CD1c-positive myeloid dendritic cell (primary cell): ENCODE measurements around the gene POLR2E.
A peak's percentile ranks its signal among the peaks of the same experiment; 100 is the strongest.

Source experiments
- DNase-seq: peaks from one replicate; pipeline ENCODE4 v3.0.0-alpha.2; 2016; ENCODE audit errors: extremely low spot score

POLR2E gene

DNA sequence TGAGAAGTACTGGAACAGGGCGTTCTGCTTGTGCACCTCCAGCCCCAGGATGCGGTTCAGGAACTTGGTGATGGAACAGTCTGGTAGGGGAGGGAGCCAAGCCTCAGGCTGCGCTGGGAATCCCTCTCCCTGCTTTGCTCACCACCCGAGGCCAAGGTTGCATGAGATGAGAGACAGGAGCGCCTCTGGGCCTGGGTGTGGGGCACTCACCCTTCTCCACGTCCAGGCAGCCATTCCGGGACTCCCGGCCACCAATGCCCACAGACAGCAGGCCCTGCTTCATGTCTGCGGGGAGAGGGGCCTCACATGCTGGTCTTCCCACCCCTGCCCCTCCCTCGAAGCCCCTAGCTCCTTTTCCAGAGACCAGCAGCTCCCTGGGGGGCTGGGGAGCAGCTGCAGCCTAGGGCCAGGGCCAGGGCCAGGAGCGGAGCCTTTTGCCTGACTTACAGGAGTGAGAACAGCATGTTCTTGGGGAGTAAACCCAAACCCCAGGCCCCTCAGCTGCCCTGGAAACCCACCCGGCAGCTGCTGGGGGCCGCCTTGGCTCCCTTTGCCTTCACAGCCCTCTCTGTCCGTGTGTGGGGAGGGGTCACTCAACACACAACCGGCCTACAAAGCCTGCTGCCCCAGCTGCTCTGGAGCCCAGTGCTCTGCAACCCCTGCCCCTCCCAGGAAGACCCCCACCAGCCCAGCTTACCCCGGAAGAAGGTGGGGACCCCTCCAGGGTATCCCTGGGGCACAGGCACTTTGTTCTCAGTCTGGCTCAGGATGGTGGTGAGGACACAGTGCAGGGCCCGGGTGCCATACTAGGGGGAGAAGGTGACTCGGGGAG lies 15.8 kb upstream of the POLR2E start:
- DNase-seq = no peak

DNA sequence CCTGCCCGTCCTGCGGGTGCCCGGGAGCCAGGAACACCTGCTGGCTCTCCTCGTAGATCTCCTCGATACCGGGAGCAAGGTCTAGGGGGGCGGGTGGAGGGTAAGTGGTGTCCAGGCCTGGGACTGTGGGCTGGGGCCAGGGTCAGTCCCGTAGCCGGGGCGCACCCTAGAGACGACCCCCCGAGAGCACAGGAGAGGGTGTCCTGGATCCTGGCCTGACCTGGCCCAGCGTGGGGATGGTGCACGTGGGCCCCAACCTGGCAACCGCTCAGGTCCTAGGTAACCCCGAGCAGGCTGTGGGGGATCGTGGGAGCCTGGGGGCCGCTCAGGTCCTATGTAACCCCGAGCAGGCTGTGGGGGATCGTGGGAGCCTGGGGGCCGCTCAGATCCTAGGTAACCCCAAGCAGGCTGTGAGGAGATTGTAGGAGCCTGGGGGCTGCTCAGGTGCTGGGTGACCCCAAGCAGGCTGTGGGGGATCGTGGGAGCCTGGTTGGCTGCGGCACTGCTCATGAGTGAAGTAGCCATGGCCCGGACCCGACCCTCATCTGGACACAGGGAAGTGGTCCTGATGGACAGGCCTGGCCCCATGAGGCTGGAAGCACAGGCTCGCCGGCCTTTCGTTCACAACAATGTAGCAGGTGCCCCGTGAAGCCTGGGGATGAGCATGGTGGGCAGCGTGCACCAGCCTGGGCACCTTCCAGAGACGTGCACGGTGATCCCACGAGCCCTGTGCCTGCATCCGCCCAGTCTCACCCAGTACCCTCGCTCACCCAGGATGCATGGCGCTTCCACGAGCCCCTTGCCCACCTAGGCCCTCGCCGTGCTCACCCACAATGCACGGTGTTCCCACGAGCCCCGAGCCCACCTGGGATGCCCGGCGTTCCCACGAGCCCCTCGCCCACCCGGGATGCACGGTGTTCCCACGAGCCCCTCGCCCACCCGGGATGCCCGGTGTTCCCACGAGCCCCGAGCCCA lies 14.8 kb upstream of the POLR2E start:
- DNase-seq = no peak

DNA sequence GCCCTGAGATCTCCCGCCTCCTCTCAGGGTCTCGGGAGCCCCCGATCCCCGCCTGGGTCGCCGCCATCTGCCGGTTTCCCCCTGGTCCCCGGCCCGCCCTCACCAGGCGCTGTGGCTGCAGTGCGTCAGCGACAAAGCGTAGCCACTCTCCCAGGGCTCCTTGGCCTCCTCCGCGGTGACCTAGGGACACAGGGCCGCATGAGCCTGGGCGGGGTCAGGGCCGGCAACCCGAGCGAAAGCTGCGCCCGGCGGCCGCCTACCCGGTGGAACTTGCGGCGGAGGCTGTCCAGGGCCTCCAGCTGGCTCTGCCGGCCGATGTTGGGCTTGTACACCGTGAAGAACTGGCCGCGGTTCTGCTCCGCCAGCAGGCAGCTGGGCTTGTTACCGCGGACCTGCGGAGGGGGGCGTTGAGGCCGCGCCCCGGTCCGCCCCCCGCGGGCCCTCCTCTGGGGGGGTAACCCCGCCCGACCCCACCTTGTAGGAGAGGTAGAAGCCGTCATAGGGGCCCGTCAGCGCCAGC lies 13.9 kb upstream of the POLR2E start:
- no peak for DNase-seq

DNA sequence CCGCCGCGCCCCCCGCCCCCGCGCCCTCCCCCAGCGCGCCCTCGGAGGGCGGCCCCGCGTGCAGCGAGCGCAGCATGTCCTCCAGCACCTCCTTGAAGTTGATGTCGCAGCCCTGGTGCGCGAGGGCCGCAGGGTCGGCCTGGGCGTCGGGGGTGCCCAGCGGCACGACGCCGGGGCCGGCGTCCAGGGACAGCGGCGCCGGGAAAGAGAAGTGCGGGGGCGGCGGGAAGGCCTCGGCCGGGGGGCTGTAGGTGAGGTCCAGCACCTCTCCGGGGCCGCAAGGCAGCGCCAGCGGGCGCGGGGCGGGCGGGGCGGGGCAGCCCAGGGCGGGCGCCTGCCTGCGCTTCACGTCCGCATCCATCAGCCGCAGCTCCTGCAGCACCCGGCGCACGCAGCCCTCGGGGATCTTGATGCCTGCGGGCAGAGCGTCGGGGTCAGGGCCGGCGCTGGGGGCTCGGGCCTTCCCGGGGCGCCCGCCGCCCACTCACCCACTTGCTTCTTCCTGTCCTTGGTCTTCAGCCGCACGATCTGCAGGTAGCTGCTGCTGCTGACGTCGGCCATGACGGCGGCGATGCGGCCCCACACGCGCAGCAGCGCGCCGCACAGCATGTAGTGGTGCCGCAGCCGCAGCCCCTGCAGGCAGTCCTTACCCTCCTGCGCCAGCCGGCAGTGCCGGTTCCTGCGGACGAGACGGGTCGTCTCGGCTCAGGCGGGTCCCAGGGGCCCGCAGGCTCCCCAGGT lies 13.3 kb upstream of the POLR2E start:
- no peak for DNase-seq

DNA sequence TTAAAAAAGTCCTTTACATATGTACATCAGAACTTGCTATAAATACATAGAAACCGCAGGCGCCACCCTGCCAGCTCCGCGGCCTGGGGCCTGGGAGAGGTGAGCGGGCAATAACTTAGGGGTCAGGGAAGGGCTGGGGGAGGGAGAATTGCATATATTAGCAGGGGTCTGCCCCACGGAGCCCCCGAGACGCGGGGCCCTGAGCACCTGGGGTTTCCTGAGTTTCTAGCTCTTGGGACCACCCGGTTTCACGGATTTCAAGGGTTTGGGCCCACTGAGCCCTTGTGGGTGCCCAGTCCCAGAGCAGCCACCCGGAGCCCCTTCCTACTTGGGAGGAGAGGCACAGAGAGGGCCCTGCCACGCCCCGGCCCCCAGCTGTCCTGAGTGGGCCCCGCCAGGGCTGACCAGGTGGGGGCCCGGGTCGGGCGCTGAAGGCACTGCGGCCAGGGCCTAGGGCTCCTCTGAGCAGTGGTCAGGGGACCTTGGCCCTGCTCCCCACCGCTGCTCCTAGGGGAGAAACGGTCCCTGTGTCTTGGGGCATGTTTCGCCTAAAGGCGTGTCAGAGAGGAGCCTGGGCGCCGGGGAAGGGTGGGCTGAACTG lies 12.6 kb upstream of the POLR2E start:
- no peak for DNase-seq

DNA sequence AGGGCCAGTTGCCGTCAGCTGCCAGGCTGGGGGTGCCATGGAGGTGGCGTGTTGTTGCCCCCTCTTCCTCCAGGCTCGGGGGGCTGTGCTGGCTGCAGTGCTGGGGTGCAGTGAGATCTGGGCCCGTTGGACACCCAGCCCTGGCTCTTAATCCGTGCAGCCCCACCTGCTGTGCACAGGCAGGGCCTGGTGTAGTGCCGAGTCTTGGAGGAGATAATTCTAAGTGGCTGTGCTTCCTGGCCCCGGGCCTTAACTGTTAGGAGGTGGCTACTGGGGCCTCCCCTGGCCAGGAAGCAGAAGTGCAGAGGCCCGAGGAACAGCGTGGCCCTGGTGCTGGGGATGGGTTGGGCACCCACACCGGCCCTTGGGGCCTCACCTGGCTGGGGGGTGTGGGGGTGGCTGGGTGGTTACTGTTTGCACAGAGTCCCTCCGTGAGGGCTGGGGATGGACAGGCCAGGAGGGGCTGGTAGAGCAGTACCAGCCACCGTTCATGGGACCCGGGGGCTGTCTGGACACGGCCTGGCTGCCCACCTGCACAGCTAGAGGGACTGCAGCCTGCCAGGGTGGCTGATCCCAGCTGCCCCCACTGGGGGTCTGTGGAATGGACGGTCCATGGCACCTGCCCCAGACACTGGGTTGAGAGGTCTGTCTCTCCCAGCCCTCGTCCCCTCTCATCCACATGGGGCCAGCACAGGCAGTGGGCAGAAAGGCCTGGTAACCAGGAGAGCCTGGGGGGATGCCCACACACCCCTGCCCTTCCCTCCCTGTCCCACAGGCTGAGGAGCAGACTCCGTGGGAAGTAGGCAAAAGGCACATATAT lies 11.9 kb upstream of the POLR2E start:
- peak; percentile 38 for DNase-seq

DNA sequence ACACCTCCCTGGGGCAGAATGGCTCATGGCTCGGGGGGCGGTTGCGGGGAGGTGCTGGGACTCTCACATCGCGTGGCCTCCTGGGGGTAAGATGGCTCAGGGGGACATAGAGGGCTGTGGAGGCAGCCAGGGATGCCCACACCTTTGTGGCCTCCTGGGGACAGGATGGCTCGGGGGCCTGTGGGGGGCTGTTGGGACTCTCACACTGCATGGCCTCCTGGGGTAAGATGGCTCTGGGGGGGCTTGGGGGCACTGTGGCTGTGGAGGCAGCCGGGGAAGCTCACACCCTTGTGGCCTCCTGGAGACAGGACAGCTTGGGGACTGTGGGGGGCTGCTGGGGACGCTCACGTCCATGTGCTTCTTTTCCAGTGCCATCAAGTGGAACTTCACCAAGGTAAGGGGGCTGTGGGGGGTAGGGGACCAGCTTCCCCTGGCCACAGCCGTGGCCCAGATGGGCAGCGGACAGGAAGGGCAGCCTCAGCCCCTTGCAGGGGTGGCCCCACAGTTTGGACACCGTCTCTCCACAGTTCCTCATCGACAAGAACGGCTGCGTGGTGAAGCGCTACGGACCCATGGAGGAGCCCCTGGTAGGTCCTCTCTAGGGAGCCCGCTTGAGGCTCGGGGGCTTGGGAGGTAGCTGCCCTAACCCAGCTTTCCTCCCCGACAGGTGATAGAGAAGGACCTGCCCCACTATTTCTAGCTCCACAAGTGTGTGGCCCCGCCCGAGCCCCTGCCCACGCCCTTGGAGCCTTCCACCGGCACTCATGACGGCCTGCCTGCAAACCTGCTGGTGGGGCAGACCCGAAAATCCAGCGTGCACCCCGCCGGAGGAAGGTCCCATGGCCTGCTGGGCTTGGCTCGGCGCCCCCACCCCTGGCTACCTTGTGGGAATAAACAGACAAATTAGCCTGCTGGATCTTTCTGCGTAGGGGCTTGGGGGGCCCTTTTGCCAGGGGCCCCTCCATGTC lies 11.0 kb upstream of the POLR2E start:
- no peak for DNase-seq

DNA sequence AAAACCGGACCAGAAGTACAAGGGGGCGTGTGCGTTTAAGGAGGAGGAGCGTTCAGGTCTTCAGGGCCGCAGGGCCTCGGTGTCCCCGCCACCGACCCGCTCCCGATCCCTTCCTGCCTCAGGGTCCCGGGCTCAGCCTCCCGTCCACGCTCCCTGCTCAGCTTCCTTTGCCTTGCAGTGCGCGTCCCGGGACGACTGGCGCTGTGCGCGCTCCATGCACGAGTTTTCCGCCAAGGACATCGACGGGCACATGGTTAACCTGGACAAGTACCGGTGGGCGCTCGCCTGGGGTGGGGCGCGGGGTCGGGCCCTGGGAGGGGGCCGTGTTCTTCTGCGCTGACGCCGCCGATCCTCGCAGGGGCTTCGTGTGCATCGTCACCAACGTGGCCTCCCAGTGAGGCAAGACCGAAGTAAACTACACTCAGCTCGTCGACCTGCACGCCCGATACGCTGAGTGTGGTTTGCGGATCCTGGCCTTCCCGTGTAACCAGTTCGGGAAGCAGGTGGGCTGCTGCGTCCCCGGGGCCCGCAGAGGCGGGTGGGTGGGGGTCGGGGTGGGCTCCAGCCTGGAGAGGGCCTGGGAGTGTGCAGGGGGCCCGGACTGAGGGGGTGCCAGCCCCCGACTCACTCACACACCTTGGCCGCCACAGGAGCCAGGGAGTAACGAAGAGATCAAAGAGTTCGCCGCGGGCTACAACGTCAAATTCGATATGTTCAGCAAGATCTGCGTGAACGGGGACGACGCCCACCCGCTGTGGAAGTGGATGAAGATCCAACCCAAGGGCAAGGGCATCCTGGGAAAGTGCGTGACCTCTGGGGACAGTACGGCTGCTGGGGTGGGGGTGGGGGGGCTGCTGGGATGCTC lies 10.1 kb upstream of the POLR2E start:
- DNase-seq = no peak

DNA sequence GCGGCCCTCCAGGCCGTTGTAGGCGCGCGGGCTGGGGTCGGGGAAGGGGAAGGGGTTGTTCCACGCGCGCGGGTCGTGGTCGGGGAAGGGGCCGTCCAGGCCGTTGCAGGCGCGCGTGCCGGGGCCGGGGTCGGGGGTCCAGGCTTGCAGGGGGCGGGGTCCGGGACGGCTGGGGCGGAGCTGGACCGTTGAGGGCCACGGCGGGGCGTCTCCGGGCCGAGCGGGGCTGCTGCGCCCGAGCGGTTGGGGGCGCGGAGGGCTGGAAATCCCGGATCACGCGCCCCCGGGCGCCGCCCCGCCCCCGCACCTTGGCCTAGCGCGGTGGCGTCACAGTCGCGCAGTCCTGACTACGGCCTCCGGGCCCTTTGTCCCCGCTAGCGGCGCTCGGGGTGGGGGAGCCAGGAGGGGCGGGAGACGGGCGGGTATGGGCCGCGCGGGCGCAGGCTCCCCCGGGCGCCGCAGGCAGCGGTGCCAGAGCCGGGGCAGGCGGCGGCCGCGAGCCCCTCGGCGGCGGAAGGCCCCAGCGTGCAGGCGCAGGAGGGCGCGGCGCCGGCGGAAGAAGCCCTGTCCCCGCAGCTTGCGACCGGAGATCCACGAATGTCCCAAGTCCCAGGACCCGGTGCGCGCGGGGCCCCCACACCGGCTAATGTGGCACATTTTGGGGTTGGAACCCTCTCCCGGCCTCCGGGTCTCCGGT lies 9.3 kb upstream of the POLR2E start:
- peak; percentile 94 for DNase-seq

DNA sequence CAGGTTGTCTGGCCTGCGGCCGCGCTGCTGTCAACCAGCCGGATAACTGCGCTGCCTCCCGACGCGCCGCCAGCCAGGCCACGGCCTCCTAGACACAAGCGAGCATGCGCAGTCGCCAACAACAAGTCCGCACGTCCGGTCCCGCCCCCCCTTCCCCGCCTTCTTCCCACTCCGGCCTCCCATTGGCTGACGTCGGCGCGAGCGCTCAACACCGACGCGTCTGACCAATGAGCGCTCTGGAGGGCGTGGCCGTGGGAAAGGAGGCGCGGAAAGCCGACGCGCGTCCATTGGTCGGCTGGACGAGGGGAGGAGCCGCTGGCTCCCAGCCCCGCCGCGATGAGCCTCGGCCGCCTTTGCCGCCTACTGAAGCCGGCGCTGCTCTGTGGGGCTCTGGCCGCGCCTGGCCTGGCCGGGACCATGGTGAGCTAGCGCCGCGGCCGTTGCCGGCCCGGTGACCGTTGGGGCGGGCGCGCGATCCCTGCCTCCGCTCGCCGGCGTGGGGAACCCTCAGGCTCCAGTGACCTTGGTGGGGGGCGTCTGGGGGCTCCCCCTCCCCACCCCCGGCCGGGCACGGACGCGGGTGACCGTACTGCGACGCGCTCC lies 8.6 kb upstream of the POLR2E start, which contains the start of gene GPX4:
Gene GPX4, plus strand, starts transcription at position 287 of the 603 bp plus-strand sequence. Its CDS starts 50 bp downstream, at position 337.
- DNase-seq = peak; percentile 100

DNA sequence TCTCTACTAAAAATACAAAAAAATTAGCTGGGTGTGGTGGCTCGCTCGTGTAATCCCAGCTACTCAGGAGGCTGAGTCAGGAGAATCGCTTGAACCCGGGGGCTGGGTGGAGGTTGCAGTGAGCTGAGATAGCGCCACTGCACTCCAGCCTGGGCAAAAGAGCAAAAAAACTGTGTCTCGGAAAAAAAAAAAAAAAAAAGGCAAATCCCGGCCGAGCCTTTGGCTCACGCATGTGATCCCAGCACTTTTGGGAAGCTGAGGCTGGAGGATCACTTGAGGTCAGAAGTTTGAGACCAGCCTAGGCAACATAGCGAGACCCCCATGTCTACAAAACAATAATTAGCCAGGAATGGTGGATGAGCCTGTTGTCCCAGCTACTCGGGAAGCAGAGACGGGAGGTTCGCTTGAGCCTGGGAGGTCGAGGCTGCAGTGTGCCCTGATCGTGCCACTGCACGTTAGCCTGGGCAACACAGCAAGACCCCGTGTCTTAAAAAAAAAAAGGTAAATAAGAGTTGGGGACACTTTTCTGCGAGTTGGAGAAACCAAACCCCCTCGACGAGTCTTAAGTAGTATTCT lies 8.0 kb upstream of the POLR2E start:
- DNase-seq = no peak

DNA sequence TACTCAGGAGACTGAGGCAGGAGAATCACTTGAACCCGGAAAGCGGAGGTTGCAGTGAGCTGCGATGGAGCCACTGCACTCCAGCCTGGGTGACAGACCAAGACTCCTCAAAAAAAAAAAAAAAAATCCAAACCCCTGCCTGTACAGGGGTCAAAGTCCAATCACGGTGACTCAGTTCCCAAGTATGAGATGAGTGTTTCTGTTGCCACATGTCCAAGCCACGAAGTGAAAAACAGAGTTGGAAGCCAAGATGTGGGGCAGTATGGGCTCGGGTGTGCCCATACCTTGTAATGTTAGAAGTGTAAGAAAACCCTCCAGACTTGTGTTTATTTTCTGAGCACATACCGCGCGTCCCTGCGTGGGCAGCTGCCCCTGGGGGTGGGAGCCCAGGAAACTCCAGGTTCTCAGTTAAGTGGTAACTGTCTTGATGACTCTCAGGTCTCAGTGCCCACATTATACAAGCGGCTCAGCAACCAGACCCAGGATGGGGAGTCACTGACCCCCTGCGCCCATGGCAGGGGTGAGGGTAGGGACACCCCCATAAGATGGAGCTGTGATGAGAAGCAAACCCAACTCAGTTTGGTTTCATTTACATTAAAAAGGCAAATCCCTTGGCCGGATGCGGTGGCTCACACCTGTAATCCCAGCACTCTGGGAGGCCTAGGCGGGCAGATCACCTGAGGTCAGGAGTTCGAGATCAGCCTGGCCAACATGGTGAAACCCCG lies 7.4 kb upstream of the POLR2E start:
- peak; percentile 89 for DNase-seq

DNA sequence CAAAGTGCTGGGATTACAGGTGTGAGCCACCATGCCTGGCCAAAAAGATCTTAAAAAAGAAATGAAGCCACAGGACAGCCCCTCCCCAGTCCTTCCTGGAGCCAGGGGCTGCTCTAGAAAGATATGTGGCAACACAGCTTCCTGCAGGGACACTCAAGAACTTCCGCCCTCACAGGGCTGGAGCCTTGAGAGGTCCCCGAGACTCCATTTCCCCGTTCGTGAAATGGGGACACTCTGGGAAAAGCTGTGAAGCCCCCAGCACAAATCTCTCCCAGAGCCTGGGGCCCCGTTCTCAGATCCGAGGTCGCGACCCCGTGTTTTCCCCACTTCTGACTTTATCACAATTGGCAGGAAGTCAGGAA lies 6.1 kb upstream of the POLR2E start:
- DNase-seq = peak; percentile 75

DNA sequence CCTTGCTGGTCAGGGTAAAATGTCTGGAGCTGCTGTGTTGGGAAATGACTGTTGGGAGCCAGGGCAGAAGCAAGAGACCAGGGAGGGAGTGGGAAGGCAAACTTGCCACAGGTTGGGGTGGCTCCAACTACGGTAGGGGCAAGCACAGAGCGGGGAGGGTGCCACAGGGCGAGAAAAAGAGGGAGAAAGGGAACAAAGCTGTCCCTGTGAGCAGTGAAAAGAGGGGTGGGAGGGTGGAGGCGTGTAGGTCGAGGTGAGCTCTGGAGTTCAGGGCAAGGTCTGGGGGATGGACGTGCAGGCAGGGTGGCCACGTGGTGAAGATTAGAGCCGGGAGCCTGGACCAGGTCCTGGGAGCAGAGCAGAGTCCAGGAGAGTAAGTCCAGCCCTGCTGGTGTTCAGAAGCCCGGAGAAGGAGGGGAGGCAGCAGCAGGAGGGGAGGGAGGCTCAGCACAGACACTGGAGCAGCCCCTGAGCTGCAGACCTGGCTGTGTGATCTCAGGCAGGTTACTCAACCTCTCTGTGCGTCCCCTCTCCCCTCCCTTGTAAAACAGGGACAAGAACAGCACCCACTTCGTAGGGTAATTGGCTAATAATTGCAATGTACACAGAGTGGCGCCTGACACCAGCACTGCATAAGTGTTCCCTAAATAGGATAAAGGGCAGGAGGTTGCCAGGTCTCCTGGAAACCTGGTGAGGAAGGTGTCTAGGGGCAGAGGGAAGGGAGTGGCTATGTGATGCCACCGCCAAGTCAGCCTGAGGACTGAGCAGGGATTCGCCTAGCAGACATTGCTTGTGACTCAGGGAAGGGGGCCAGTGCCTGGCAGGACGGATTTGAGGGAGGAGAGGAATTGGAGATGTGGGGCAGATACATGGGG lies 3.2 kb upstream of the POLR2E start:
- DNase-seq = peak; percentile 38

DNA sequence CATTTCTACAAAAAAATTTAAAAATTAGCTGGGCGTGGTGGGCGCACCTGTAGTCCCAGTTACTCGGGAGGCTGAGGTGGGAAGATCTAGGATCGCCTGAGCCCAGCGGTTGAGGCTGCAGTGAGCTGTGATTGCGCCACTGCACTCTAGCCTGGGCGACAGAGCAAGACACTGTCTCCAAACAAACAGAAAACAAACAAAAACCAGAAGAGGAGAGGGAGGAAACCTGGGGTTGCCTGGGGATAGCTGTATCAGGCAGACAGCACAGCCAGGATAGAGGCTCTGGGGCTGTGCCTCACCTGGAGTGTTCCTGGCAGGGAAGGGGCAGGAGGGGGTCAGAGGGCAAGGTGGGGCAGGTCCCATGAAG lies 2.6 kb upstream of the POLR2E start:
- DNase-seq = peak; percentile 32
